Osteoblast (primary cell): ENCODE data around the gene ACTR8. TPM values are rescaled to one million over a fixed set of nuclear protein-coding genes. Genes with fewer than 3 reads are reported as not detected.

ENCODE experiments used
- DNase-seq: peaks from one replicate; pipeline ENCODE4 v3.0.0; 2011; ENCODE audit warnings: low spot score, mixed read lengths; ENCODE audit not compliant: insufficient read length; ENCODE audit errors: missing footprints
- H2AFZ ChIP-seq: 2 replicates; pipeline ENCODE4 v1.6.0; 2011; ENCODE audit warnings: mild to moderate bottlenecking, low read length
- H3K27ac ChIP-seq: 2 replicates; pipeline ENCODE4 v1.5.1; 2011; ENCODE audit warnings: mild to moderate bottlenecking, low read depth, low read length, moderate library complexity
- H3K27me3 ChIP-seq: 2 replicates; pipeline ENCODE4 v1.6.0; 2012; ENCODE audit warnings: mild to moderate bottlenecking, control low read depth, inconsistent platforms, low read length, moderate library complexity; ENCODE audit not compliant: insufficient read depth
- H3K36me3 ChIP-seq: 2 replicates; pipeline ENCODE4 v1.5.1; 2011; ENCODE audit warnings: mild to moderate bottlenecking, low read length, control low read depth, moderate library complexity; ENCODE audit not compliant: insufficient read depth
- H3K4me1 ChIP-seq: 2 replicates; pipeline ENCODE4 v1.5.1; 2011; ENCODE audit warnings: mild to moderate bottlenecking, low read length, control low read depth, moderate library complexity; ENCODE audit not compliant: insufficient read depth
- H3K4me2 ChIP-seq: 2 replicates; pipeline ENCODE4 v1.6.0; 2011; ENCODE audit warnings: mild to moderate bottlenecking, low read length; ENCODE audit not compliant: insufficient read depth
- H3K4me3 ChIP-seq: fragments of 200-600 bp; sonication (generic); 3 replicates; pipeline ENCODE4 v1.5.1; 2012; ENCODE audit warnings: mild to moderate bottlenecking, low read length, inconsistent platforms; ENCODE audit not compliant: insufficient read depth
- H3K79me2 ChIP-seq: 2 replicates; pipeline ENCODE4 v1.6.0; 2012; ENCODE audit warnings: mild to moderate bottlenecking, low read length, control low read depth, inconsistent platforms; ENCODE audit not compliant: insufficient read depth
- H3K9me3 ChIP-seq: 2 replicates; pipeline ENCODE4 v1.5.1; 2011; ENCODE audit warnings: low read depth, low read length, control low read depth
- H4K20me1 ChIP-seq: 2 replicates; pipeline ENCODE4 v1.6.0; 2012; ENCODE audit warnings: mild to moderate bottlenecking, low read length, control low read depth; ENCODE audit not compliant: insufficient read depth
- CTCF ChIP-seq: IDR thresholded peaks from 2 replicates; pipeline ENCODE4 v1.5.1; 2011; ENCODE audit warnings: mild to moderate bottlenecking, low read depth, low read length, moderate library complexity; ENCODE audit errors: extremely low read depth
- total RNA-seq: library from RNA; depleted of rRNA; stranded (reverse); fragments of >200 nt; gene quantifications from 2 replicates; pipeline ENCODE4 v1.2.3, GENCODE V29; 2012

ACTR8 gene
- total RNA-seq, 1 donor, result 35.1 TPM

- Histone ChIP-seq H3K27ac (no peak within 1 kb of the TSS), H2AFZ (peak within 1 kb of the TSS; percentile 88), H3K4me1 (peaks cover 4% of the 10 kb centered on the region), H3K27me3 (peaks cover 38% of the 10 kb centered on the region), H3K9me3 (no peaks in the 10 kb centered on the region), H3K36me3 (no peaks in the 10 kb centered on the region), H3K4me2 (peak within 1 kb of the TSS; percentile 83), H4K20me1 (no peaks in the 10 kb centered on the region), H3K79me2 (no peaks in the 10 kb centered on the region), H3K4me3 (peak within 1 kb of the TSS; percentile 73)
- DNase-seq, result peak; percentile 82
- no peak for TF ChIP-seq CTCF
Observed at GRCh38 chr3:53846134-53846850, 35.7 kb downstream of the ACTR8 start, which contains the start of the genes CHDH and IL17RB. CHDH (minus strand) TSS chr3:53846419; CDS start chr3:53824008, 22,411 bp downstream. IL17RB (plus strand) TSS chr3:53846568; CDS start chr3:53846589, 21 bp downstream.

- peaks cover 4% of the 10 kb centered on the region for H3K4me1 ChIP-seq
- H4K20me1 ChIP-seq, result no peaks in the 10 kb centered on the region
- peak overlapping the region; percentile 83 for H3K4me2 ChIP-seq
- H3K79me2 ChIP-seq, result no peaks in the 10 kb centered on the region
- H3K4me3 ChIP-seq, result peak overlapping the region; percentile 73
- H3K27me3 ChIP-seq, result peaks cover 38% of the 10 kb centered on the region
- DNase-seq, result no peak
- no peak for TF ChIP-seq CTCF
- no peaks in the 10 kb centered on the region for H3K36me3 ChIP-seq
- H3K9me3 ChIP-seq, result no peaks in the 10 kb centered on the region
- H2AFZ ChIP-seq, result peak overlapping the region; percentile 88
- no peak overlapping the region for H3K27ac ChIP-seq
Observed at GRCh38 chr3:53845881-53846133, 36.1 kb downstream of the ACTR8 start.

DNA sequence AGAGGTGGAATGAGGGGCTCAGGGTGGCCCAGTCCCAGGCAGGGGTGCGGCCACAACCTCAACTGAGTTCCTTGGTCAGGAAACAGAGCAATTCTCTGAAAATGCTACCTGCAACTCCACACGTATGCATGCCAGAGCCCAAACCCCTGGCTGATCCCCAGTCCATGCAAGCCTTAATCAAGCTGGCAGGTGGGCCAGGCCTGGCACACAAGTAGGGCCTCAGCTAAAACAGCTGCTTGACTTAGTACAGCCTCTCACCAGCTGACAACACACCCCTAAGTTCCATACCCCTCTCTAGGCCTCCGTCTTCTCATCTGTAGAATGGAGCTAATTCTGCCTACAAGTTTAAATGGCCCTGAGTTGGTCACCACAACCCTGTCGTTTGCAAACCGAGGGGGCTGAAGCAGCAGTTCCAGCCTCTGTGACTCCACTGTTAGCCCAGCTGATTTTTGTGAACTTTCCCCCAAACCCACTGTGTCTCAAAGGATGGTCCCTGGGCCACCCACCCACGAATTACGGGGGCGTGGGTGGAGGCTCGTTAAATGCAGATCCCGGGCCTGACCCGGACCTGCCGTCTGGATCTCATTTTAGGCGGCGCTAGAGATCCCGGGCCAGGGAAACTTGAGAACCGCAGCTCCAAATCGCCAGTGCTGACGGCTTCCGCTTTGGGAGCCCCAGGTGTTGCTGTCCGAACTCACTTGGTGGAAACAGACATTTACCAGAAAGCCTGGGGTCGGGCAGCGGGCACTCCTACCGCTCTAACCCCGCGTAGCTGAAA, 36.7 kb downstream of the ACTR8 start:
- Histone ChIP-seq H3K79me2 (no peaks in the 10 kb centered on the region), H3K9me3 (no peaks in the 10 kb centered on the region), H3K4me2 (peak overlapping the region; percentile 83), H4K20me1 (no peaks in the 10 kb centered on the region), H2AFZ (peak overlapping the region; percentile 88), H3K27me3 (peaks cover 38% of the 10 kb centered on the region), H3K4me1 (peaks cover 4% of the 10 kb centered on the region), H3K36me3 (no peaks in the 10 kb centered on the region), H3K4me3 (peak overlapping the region; percentile 73), H3K27ac (no peak overlapping the region)
- peak; percentile 93 for DNase-seq
- TF ChIP-seq CTCF, result no peak
